ENCODE data around the gene EXOSC9. TPM values are rescaled to one million over a fixed set of nuclear protein-coding genes. Genes with fewer than 3 reads are reported as not detected.

Gene EXOSC9
- total RNA-seq, 1 experiment from 2014 or later: 69.1 TPM

- Histone ChIP-seq H3K23ac (ENCODE audit: insufficient read length, low read depth, low read length) (no peak overlapping the region), H3T11ph (ENCODE audit: low read length) (no peak overlapping the region), H4K5ac (ENCODE audit: insufficient read length, low read depth, low read length) (no peak overlapping the region), H3K56ac (ENCODE audit: insufficient read length, low read depth, low read length) (no peak overlapping the region), H4K91ac (ENCODE audit: insufficient read length, low read depth, low read length) (no peak overlapping the region), H3K79me2 (ENCODE audit: insufficient read depth, low read length) (peaks cover 8% of the 10 kb centered on the region; the same call in 1 of the 2 replicates), H3K27ac (ENCODE audit: insufficient read length, low read depth, low read length) (no peak overlapping the region), H3K4me2 (ENCODE audit: insufficient read depth, insufficient read length, low read length) (peak overlapping the region; percentile 51), H3K9me3 (ENCODE audit: control insufficient read depth, low read depth, low read length) (no peaks in the 10 kb centered on the region), H3K14ac (ENCODE audit: insufficient read depth, low read length) (no peak overlapping the region; the same call in 1 of the 2 replicates), H2BK5ac (ENCODE audit: insufficient read length, low read length) (no peak overlapping the region), H3K18ac (ENCODE audit: insufficient read length, low read depth, low read length) (peak overlapping the region; percentile 51), H2AK5ac (ENCODE audit: insufficient read length, low read length) (no peak overlapping the region), H3K79me1 (ENCODE audit: insufficient read depth, low read depth, low read length, poor library complexity, severe bottlenecking) (peaks cover 4% of the 10 kb centered on the region), H2BK120ac (ENCODE audit: low read depth, low read length, poor library complexity, severe bottlenecking) (no peak overlapping the region), H2BK20ac (ENCODE audit: low read depth, low read length, poor library complexity, severe bottlenecking) (no peak overlapping the region), H3K23me2 (ENCODE audit: insufficient read length, low read depth, low read length, poor library complexity, severe bottlenecking) (peaks cover 8% of the 10 kb centered on the region), H2BK12ac (ENCODE audit: insufficient read length, low read depth, low read length) (no peak overlapping the region), H3K9ac (ENCODE audit: extremely low read depth, insufficient read length, low read length) (peak overlapping the region; percentile 77), H3K4ac (ENCODE audit: low read depth, low read length) (no peak overlapping the region), H4K20me1 (ENCODE audit: control insufficient read depth, insufficient read depth, insufficient read length) (no peaks in the 10 kb centered on the region), H2BK15ac (ENCODE audit: low read depth, low read length) (no peak overlapping the region), H2AFZ (ENCODE audit: low read length) (peak overlapping the region; percentile 79), H4K8ac (replicated peaks; ENCODE audit: insufficient read length, low read depth, low read length) (no peak overlapping the region), H3K27me3 (ENCODE audit: insufficient read depth, low read length) (no peaks in the 10 kb centered on the region), H3K4me1 (ENCODE audit: insufficient read depth, low read length) (no peaks in the 10 kb centered on the region)
- Mint-ChIP-seq H3K36me3 (ENCODE audit: insufficient read depth in 1 of 3, low read depth in 3 of 3) (peaks cover 21 to 31% (median 30%) of the 10 kb centered on the region in 3 experiments), H3K27ac (peak overlapping the region; percentile 63 to 91 (median 65); a peak in 5 of 7 replicates), H3K27me3 (ENCODE audit: low read depth) (no peaks in the 10 kb centered on the region), H3K4me1 (peaks cover 8 to 14% of the 10 kb centered on the region in 2 experiments), H3K4me3 (peak overlapping the region; percentile 99 to 100), H3K9me3 (no peaks in the 10 kb centered on the region)
- no peak for DNase-seq
- no CpG with 5 or more reads among the region's 8 CpGs for WGBS (ENCODE audit: extremely low coverage, insufficient read length, low lambda C conversion rate)
- TF ChIP-seq CTCF (conservative IDR thresholded peaks at IDR 0.05): no peak
Observed at GRCh38 chr4:121824171-121824527, 23.0 kb downstream of the EXOSC9 start.

Data from H9 (cell line).